ENCODE measurements around the gene DLG5. TPM values are rescaled to one million over a fixed set of nuclear protein-coding genes. Genes with fewer than 3 reads are reported as not detected.

The DLG5 gene
- total and polyA plus RNA-seq, 9 of the 15 experiments (the other 6 are each of a cell fraction or from before 2014, with no cell fraction given), result 1.4 to 26.8 (median 11.2) TPM

DNA sequence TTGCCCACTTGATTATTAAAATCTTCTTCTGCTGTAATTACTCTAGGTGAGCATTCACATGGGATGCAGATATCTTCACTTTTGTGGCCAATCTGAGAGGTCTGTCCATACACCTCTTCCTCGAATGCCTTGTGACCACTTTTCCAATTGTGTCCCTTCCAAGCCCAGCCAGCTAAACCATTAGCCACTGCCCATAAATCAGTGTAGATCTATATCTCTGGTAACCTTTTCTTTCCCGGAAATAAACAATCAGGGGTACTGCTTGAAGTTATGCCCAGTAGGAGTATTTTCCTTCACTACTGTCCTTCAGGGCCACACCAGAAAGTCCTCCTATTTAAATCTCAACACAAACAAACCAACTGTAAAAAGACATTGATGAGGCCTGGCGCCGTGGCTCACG, 184.4 kb downstream of the DLG5 start:
- no peaks in the 10 kb centered on the region for H3K9me3 ChIP-seq (replicated peaks; ENCODE audit: control insufficient read depth, insufficient read depth, low read depth, low read length)
- WGBS (ENCODE audit: insufficient coverage, low coverage, missing lambda C conversion rate), result 0% methylated on average over 5 of the region's 5 CpGs
- no peak overlapping the region for H3K4me3 ChIP-seq
- H3K9ac ChIP-seq (ENCODE audit: insufficient read depth in 1 of 2, low read depth in 2 of 2, low read length in 2 of 2), result no peak overlapping the region
- no peak overlapping the region for H3K4me2 ChIP-seq (ENCODE audit: insufficient read depth, low read length)
- no peaks in the 10 kb centered on the region for H3K4me1 ChIP-seq (replicated peaks in 1 of 2; ENCODE audit: control insufficient read depth in 2 of 2, insufficient read depth in 2 of 2, low read length in 2 of 2)
- intact Hi-C loops (cut with micrococcal nuclease), result no loop called here
- peaks cover 11 to 13% of the 10 kb centered on the region in 2 experiments; a peak in 4 of 5 replicates for H3K27me3 ChIP-seq (ENCODE audit: control insufficient read depth in 2 of 2, insufficient read depth in 2 of 2, low read length in 2 of 2)
- ChIA-PET CTCF (ENCODE audit: low intra/inter-chr PET ratio) (no interaction called here), POLR2A (interaction anchor here (0.7 kb wide), 1 partner anchor 15 kb away, joined by 3 read pairs; no protein-coding TSS in a partner anchor)
- in situ Hi-C loops (cut with MboI), result no loop called here
- no peak for ATAC-seq
- FAIRE-seq, result no peak
- H3K36me3 ChIP-seq (ENCODE audit: control insufficient read depth, insufficient read depth, low read length), result no peaks in the 10 kb centered on the region
- H3K9me1 ChIP-seq (ENCODE audit: control insufficient read depth, insufficient read depth, low read length), result no peaks in the 10 kb centered on the region
- H3K79me2 ChIP-seq (ENCODE audit: control insufficient read depth, insufficient read depth, low read length), result no peaks in the 10 kb centered on the region
- no peak for DNase-seq (ENCODE audit: extremely low read depth in 1 of 4, low spot score in 3 of 4)
- no peak overlapping the region for H2AFZ ChIP-seq (ENCODE audit: low read depth, low read length)
- TF ChIP-seq, protein P1, sequence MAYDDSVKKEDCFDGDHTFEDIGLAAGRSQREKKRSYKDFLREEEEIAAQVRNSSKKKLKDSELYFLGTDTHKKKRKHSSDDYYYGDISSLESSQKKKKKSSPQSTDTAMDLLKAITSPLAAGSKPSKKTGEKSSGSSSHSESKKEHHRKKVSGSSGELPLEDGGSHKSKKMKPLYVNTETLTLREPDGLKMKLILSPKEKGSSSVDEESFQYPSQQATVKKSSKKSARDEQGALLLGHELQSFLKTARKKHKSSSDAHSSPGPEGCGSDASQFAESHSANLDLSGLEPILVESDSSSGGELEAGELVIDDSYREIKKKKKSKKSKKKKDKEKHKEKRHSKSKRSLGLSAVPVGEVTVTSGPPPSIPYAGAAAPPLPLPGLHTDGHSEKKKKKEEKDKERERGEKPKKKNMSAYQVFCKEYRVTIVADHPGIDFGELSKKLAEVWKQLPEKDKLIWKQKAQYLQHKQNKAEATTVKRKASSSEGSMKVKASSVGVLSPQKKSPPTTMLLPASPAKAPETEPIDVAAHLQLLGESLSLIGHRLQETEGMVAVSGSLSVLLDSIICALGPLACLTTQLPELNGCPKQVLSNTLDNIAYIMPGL (CRISPR knock-in tag; IDR thresholded peaks at IDR 0.05), result no peak
- TF ChIP-seq NR2C2 (CRISPR knock-in tag; IDR thresholded peaks at IDR 0.05) (no peak), NR2C2 (tag; IDR thresholded peaks at IDR 0.05) (peak; percentile 21; the same call in 1 of the 2 replicates)
- no peak overlapping the region for H3K27ac ChIP-seq (ENCODE audit: extremely low read depth, low read depth, low read length)
- H4K20me1 ChIP-seq (replicated peaks; ENCODE audit: control insufficient read depth, insufficient read depth, low read length), result no peaks in the 10 kb centered on the region
- no TSS peak for BruUV-seq (replicated peaks)

DNA sequence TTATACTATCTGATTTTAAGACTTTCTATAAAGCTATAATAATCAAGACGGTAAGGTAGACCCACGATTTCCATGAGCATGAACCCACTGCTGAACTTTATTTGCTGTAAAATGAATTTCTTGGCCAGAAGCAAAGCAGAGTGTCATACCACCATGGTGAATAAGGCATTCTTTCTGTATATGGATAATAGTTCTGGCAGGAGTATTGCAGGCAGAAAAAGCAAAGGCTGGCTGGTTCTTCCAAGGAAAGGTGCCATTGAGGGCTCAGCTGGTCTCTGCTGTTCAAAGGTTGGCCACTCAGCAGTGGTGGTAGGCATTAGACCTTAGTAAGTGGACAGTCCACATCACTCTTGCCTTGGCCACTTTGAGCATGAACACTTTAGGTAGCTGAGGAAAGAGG, 184.8 kb downstream of the DLG5 start:
- H3K4me1 ChIP-seq (replicated peaks in 1 of 2; ENCODE audit: control insufficient read depth in 2 of 2, insufficient read depth in 2 of 2, low read length in 2 of 2), result no peaks in the 10 kb centered on the region
- no peak overlapping the region for H3K4me2 ChIP-seq (ENCODE audit: insufficient read depth, low read length)
- H3K79me2 ChIP-seq (ENCODE audit: control insufficient read depth, insufficient read depth, low read length), result no peaks in the 10 kb centered on the region
- BruUV-seq (replicated peaks), result no TSS peak
- FAIRE-seq (no peak), DNase-seq (ENCODE audit: extremely low read depth in 1 of 4, low spot score in 3 of 4) (no peak), ATAC-seq (no peak)
- ChIA-PET POLR2A (no interaction called here), CTCF (ENCODE audit: low intra/inter-chr PET ratio) (no interaction called here)
- H3K27me3 ChIP-seq (ENCODE audit: control insufficient read depth in 2 of 2, insufficient read depth in 2 of 2, low read length in 2 of 2), result peaks cover 11% of the 10 kb centered on the region in 2 experiments; a peak in 4 of 5 replicates
- H3K36me3 ChIP-seq (ENCODE audit: control insufficient read depth, insufficient read depth, low read length), result no peaks in the 10 kb centered on the region
- H3K9ac ChIP-seq (ENCODE audit: insufficient read depth in 1 of 2, low read depth in 2 of 2, low read length in 2 of 2), result no peak overlapping the region
- TF ChIP-seq TBP (optimal IDR thresholded peaks at IDR 0.05; ENCODE audit: low read depth, low read length), result no peak
- H3K9me3 ChIP-seq (replicated peaks; ENCODE audit: control insufficient read depth, insufficient read depth, low read depth, low read length), result no peaks in the 10 kb centered on the region
- no peak overlapping the region for H2AFZ ChIP-seq (ENCODE audit: low read depth, low read length)
- no peaks in the 10 kb centered on the region for H4K20me1 ChIP-seq (replicated peaks; ENCODE audit: control insufficient read depth, insufficient read depth, low read length)
- no peak overlapping the region for H3K4me3 ChIP-seq
- H3K9me1 ChIP-seq (ENCODE audit: control insufficient read depth, insufficient read depth, low read length), result no peaks in the 10 kb centered on the region
- no peak overlapping the region for H3K27ac ChIP-seq (ENCODE audit: extremely low read depth, low read depth, low read length)
- intact Hi-C loops (cut with micrococcal nuclease) (no loop called here), in situ Hi-C loops (cut with MboI) (no loop called here)
- 0% methylated on average over 2 of the region's 2 CpGs for whole genome bisulfite sequencing (ENCODE audit: insufficient coverage, low coverage, missing lambda C conversion rate)

Small RNA genes within 50 kb of the gene (small RNA-seq; reads per million reads assigned to genes)
- gene RF00017 (not detected), gene RN7SL284P (not detected), gene RNU6-1266P (not detected)

Other genes starting within 250 kb of the DLG5 start
- gene POLR3A, start 102.8 kb upstream of the DLG5 start, total RNA-seq (2014; rRNA removed), result 32.5 and 32.8 TPM in 2 replicates
- gene POLR3A, start 102.8 kb upstream of the DLG5 start, total RNA-seq (2014; rRNA removed; fragmentation: Illumina TruSeq; extraction: Trizol), result 24.0 and 25.5 TPM in 2 replicates
- 24.8 and 26.7 TPM in 2 replicates for gene POLR3A, start 102.8 kb upstream of the DLG5 start, total RNA-seq (2015; rRNA removed; fragmentation: Illumina TruSeq; extraction: Trizol)
- gene POLR3A, start 102.8 kb upstream of the DLG5 start, total RNA-seq (2021), result 37.0 TPM in 2 replicates
- gene POLR3A, start 102.8 kb upstream of the DLG5 start, polyA plus RNA-seq (2011; rRNA removed), result 19.0 and 22.9 TPM in 2 replicates
- 28.4 and 33.1 TPM in 2 replicates for gene POLR3A, start 102.8 kb upstream of the DLG5 start, polyA plus RNA-seq (2014; fragmentation: Illumina TruSeq; extraction: Trizol)
- gene POLR3A, start 102.8 kb upstream of the DLG5 start, polyA plus RNA-seq (2014; fragmentation: Nextera tagmentation; extraction: Ambion mirVana), result 10 to 100 TPM; 14.9 to 28.8 TPM
- 20.2 and 21.2 TPM in 2 replicates for gene POLR3A, start 102.8 kb upstream of the DLG5 start, polyA plus RNA-seq (2014; rRNA removed)
- gene RPS24, start 107.1 kb upstream of the DLG5 start, total RNA-seq (2014; rRNA removed), result 2,880 and 3,475 TPM in 2 replicates
- gene RPS24, start 107.1 kb upstream of the DLG5 start, total RNA-seq (2014; rRNA removed; fragmentation: Illumina TruSeq; extraction: Trizol), result 5,944 and 6,754 TPM in 2 replicates
- gene RPS24, start 107.1 kb upstream of the DLG5 start, total RNA-seq (2015; rRNA removed; fragmentation: Illumina TruSeq; extraction: Trizol), result 6,744 and 6,794 TPM in 2 replicates
- gene RPS24, start 107.1 kb upstream of the DLG5 start, total RNA-seq (2021), result 2,044 and 2,299 TPM in 2 replicates
- gene RPS24, start 107.1 kb upstream of the DLG5 start, polyA plus RNA-seq (2011; rRNA removed), result 5,671 and 6,768 TPM in 2 replicates
- 6,207 and 7,307 TPM in 2 replicates for gene RPS24, start 107.1 kb upstream of the DLG5 start, polyA plus RNA-seq (2014; fragmentation: Illumina TruSeq; extraction: Trizol)
- gene RPS24, start 107.1 kb upstream of the DLG5 start, polyA plus RNA-seq (2014; fragmentation: Nextera tagmentation; extraction: Ambion mirVana), result 1,000 to 10,000 TPM; 1,947 to 2,307 TPM
- gene RPS24, start 107.1 kb upstream of the DLG5 start, polyA plus RNA-seq (2014; rRNA removed), result 5,755 and 6,708 TPM in 2 replicates